ENCODE data around the gene CIAO1.

DNA sequence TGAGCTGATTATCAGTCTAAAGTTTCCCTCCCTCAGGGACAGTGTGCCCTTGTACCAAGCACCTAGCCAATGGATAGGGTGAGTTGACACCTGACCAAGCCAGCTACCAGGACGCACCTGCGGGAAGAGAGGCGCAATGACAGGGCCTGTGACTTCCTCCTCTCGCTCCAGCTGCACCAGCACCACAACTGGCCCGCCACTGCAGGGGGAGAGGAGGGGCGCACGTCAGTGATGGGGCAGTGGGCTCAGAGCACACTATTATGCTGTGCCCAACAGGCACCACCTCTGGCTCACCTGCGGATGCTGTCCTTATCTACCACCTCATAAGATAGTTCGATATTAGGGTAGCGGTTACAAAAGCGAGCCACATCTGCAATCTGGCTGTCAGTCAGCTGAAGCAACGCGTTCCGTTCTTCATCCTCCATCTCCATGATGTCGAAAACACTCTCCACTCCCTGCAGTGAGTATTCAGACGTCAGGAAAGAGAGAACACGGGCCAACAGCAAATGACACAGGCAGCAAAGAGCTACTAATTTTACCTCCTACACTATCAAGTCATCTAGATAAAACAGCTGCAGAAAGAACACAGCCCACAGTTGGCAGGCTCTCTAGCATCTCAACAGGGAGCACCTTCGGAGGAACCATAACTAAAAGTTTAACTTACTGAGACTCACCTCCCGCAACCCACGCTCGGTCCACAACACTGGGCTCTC is 10.9 kb downstream of the CIAO1 start:
- TF ChIP-seq POLR2A (IDR thresholded peaks at IDR 0.05) (no peak), EP300 (IDR thresholded peaks at IDR 0.05) (no peak), POLR2AphosphoS5 (IDR thresholded peaks at IDR 0.05) (no peak)
- TF ChIP-seq, protein P1, sequence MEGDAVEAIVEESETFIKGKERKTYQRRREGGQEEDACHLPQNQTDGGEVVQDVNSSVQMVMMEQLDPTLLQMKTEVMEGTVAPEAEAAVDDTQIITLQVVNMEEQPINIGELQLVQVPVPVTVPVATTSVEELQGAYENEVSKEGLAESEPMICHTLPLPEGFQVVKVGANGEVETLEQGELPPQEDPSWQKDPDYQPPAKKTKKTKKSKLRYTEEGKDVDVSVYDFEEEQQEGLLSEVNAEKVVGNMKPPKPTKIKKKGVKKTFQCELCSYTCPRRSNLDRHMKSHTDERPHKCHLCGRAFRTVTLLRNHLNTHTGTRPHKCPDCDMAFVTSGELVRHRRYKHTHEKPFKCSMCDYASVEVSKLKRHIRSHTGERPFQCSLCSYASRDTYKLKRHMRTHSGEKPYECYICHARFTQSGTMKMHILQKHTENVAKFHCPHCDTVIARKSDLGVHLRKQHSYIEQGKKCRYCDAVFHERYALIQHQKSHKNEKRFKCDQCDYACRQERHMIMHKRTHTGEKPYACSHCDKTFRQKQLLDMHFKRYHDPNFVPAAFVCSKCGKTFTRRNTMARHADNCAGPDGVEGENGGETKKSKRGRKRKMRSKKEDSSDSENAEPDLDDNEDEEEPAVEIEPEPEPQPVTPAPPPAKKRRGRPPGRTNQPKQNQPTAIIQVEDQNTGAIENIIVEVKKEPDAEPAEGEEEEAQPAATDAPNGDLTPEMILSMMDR (IDR thresholded peaks at IDR 0.05): no peak

All from sigmoid colon (tissue), 4 donors.